HG03103 (cell line): Measurements from ENCODE around the gene OSM.

Source experiments
- ATAC-seq: cut with Tn5 transposase; IDR thresholded peaks from one replicate; pipeline ENCODE4 v1.9.1; 2021; ENCODE audit warnings: low read depth; ENCODE audit not compliant: unreplicated experiment

The OSM gene

GRCh38 chr22:30285846-30286200 lies 19.2 kb upstream of the OSM start:
- ATAC-seq, result no peak

GRCh38 chr22:30285176-30285845 lies 18.7 kb upstream of the OSM start:
- no peak for ATAC-seq

DNA sequence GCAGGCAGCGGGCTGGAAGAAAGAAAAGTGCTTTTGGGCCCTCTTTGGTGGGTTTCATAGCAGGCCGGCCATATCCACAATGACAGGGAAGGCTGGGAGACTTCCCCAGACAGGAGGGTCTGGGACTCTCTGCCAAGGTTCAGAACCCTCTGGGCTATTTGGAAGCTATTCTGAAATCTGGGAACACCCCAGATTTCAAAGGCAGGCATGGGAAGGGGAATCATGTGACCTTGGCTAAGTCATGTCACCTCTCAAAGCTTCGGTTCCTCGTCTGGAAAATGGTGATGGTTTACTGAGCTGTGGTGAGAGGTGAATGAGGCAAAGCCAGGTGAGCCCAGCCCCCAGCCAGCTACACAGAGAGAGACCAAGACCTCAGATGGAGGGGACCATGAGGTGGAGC lies 18.0 kb upstream of the OSM start:
- ATAC-seq, result no peak

DNA sequence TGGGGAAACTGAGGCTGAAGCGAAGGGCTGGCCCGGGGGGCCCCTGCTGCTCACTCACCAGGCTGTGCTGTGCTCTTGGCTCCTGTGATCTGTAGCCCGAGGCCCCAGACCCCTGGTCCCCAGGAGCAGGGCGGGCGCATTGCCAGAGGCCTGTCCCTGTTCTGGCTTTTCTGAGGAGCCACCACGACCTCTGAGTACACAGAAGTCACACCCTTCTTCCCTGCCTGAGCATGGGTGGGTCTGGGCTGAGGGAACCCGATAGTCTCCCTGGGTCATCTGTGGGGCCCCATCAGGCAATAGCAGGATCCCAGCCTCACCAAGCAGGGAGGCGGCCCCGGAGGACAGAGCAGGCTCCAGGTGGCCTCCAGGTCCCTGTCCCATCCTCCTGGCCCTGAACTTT lies 17.5 kb upstream of the OSM start:
- ATAC-seq, result no peak

- ATAC-seq, result no peak
Measured at GRCh38 chr22:30283342-30283741, 16.7 kb upstream of the OSM start.

DNA sequence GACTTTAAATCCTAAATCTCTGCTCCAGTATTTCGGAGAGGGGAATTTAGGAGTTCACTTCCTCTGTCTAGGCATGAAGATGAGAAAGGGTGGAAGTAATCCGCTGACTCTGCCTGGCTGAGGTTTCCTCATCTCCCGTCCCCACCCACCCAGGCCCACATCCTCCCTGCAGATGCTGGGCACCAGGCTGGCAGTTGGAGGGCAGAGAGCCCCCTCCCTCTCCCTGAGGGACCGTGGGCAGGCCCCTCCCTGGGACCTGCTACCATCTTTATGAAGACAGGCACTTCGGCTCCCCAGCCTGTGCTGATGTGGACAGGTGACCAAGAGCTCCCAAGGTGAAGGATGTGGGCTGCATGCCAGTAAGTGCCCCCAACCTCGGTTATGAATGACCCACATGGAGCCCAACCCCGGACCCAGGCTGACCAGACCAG lies 16.0 kb upstream of the OSM start:
- no peak for ATAC-seq

- no peak for ATAC-seq
Measured at GRCh38 chr22:30280505-30280904, 13.9 kb upstream of the OSM start.

- no peak for ATAC-seq
Measured at GRCh38 chr22:30279932-30280331, 13.3 kb upstream of the OSM start.

DNA sequence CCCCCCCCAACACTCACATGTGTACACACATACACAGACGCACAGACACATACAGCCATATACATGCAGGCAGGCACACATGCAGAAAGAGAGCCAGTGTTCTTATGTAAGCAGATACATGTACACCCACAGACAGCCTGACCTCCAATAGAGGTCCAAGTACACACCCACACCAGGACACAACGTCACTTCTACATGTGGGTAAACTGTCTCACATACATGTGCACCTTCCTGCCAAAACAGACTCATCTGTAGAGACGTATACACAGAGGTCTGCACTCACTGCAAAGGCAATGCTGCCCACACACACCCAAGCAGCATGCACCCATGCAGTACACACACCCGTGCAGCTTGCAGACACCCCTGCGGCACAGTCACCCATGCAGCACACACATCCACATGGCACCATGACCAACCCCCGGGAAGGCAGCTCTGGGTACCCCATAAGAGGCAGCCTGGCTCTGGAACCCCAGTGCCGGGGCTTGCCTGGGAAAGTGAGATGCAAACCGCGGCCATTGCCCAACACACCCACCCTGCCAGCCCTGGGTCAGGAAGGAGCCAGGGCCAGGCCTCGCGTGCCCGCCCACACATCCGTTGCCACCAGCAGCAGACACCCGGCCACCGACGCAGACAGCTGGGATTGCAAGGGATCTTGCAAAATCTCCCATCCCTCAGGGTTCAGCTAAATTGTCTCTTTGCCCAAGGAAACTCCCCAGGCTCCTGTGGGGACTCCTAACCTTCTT lies 12.6 kb upstream of the OSM start:
- ATAC-seq, result no peak

DNA sequence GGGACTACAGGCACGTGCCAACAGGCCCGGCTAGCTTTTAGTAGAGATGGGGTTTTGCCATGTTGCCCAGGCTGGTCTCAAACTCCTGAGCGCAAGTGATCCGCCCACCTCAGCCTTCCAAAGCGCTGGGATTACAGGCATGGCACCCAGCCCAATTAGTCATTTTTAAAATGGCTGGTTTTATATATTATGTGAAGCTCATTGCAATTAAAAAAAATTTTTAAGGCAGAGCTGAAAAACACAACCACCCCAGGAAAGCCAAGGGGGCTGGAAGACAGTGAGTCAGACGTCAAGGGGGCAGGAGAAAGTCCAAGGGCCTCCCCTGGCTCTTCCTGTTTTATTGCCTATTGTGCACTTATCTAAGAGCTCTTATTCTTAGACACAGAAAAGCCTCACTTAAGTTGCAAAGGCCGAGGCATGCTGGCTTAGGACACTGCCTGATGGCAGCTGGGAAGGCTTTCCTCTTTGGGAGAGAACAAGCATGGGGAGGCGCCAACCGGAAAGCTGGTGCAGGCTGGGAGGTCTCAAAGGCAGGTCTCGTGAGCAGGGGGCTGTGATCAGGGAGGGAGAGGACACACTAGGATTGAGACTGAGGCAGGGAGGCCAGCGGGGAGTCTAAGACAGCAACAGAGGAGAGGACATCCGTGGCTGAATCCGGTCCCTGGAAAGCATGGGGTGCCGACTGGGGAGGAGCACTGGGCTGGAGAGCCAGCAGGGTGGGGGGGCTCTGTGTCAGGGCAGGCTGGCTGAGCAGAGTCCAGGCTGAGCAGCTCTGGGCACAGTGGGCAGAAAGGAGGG lies 11.1 kb upstream of the OSM start:
- ATAC-seq, result no peak

GRCh38 chr22:30276039-30276438 lies 9.4 kb upstream of the OSM start:
- ATAC-seq, result no peak

DNA sequence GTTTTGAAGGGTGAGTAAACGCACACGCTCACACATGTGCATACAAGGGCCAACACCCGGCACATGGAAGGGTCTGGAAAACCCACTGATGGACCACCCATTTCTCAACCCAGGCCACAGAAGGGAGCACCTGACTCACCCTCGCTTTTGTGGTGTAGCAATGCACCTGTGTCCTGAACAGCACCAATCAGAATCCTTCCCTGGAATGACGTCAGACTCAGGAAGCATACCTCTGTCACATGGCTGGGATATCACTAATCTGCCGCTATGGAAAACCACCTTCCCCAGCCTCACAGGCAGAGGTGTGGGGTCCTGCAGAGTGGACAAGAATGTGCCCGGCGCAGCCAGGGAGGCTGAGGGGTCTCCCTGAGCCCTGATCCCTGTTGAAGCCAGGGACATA lies 9.0 kb upstream of the OSM start:
- no peak for ATAC-seq

DNA sequence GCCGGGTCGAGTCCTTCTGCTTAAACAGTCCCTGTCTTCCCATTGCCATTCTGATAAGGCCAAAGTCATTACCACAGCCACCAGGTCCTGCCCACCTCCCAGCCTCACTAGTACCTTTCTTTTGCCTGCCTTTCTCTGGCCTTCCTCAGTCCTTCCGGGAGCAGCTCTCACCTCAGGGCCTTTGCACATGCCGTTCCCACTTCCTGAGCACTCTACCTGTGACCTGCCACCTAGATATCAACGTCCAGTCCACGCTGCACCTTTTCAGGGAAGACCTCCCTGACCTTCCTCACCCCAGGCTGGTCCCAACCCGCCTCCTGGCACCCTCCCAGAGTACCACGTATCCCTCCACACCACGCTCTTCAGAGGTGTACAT lies 7.8 kb upstream of the OSM start:
- no peak for ATAC-seq

- ATAC-seq, result no peak
Measured at GRCh38 chr22:30273711-30274436, 7.2 kb upstream of the OSM start.

DNA sequence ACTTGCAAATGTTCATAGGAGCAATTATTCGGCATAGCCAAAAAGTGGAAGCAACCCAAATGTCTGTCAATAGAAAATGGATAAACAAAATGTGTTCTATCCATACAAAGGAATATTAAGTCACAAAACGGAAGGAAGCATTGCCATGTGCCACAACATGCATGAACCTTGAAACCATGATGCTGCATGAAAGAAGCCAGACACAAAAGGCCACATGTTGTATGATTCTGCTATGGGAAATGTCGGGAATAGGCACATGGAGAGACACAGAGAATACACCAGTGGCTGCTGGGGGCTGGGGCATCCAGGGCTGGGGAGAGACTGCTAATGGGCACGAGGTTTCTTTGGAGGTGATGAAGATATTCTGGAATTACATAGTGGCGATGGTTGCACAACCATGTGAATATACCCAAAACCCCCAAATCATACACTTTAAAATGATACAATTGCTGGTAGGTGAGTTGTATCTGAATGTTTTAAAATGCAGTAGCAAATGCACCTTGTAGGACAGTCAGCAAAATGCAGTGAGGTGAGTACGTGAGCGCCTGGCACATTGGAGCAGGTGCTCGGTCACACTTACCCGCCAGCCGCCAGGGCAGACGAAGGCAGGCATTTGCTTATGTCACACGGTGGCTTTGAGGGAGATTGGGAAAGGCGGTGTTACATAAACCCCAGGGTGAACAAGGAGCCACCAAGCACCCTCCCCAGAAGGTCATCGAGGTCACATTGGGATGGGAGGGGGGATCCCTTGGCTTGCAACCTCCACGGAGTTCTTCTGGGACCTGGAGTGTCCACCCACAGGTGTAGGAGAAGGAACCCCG lies 6.3 kb upstream of the OSM start:
- no peak for ATAC-seq

- no peak for ATAC-seq
Measured at GRCh38 chr22:30270832-30271231, 4.2 kb upstream of the OSM start.

DNA sequence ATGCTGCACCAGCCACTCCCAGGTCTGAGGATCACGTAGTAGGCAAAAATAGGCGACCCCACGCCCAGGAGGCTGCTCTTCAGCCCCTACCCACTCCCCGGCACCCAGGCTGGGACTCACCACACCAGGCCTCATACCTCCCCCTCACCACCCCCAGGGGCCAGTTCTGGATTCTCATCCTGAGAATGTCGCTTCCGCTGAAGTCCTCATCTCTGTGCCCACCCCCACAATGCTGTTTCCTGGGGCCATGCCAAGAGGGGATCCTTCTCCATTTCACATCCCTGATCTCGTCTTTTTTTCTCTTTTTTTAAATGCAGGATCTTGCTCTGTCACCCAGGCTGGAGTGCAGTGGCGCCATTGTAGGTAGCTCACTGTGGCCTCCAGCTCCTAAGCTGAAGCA lies 1.7 kb upstream of the OSM start:
- no peak for ATAC-seq

DNA sequence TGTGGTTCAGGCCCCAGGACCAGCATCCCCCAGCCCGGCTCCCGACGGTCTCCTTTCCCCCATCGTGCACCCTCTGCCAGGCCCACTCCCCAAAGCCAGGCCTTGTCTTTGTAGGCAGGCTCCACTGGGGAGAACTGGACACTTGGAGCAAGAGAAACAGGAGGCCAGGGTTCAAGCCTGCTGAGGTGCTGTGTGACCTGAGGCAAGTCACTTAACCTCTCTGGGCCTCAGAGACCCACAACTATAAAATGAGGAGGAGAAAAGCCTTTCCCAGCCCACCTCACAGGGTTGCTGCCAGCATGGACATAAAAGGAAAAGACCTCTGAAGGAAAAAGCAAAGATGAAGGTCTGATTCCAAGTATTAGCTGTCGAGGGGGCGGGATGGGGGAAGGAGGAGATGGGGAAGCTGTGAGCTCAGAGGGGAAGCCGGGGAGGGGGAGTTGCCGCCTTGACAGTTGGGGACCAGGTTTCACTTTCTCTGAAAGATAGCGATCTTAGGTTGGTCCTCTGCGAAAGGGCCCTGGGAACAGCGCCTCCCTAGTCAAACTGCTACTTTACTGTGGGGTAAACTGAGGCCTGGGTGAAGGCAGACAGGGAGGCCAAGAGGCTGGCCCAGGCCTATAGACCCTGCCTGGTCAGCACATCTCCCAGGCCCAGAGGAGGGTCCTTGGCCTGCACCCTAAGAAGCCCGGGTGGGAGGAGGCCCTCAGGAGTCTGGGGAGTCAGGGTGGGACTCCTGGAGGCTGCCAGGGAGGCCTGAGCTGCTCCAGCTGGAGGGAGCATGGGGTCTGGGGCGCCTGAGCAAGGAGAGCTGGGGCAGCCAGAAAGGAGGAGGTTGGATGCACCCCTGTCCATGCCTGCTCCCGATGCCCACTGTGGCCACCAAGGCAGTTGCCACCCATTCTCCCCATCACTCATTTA lies 991 bp upstream of the OSM start:
- ATAC-seq, result no peak

DNA sequence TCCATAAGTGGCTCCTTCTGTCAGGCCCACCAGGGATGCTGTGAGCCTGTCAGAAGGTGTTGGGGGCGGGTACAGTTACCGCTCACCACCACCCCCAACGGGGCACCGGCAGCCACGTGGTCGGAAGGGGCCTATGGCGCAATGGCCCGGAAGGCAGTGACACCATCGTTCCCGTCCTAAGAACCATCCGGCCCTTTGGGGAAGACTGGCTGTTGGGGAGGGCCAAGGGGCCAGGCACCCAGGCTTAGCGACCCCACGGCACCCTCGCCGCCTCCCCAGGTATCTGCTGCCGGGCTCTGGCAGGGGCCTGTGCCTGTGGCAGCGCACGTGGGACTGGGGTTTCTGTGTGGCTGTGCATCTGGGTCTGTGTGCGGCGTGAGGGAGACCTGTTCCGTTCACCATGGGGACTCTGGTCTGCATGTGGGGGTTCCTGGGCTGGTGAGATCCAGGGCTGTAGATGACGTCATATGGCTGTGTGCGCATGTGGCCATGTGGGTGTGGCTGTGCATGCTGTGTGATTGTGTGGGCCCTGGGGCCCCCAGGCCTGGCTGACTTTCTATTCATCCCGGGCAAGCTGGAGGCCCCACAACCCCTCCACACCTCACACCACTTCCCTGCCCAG lies 717 bp downstream of the OSM start:
- ATAC-seq, result peak; percentile 49
